IMR-90 (cell line): Measurements from ENCODE around the gene CFAP299. TPM values are rescaled to one million over a fixed set of nuclear protein-coding genes. Genes with fewer than 3 reads are reported as not detected.

Source experiments
- ATAC-seq: fragments of 200-7000 bp; cut with Tn5 transposase; 2 replicates; pipeline ENCODE4 v1.9.1; 2020; ENCODE audit warnings: low read depth, mild to moderate bottlenecking, moderate library complexity
- BruUV-seq: library from RNA; stranded (reverse); fragments of 400-500 nt; replicated peaks from 2 replicates; lab custom pipeline; 2021; lab: Mats Ljungman, UMichigan
- CTCF ChIA-PET: fragments of 300-600 bp; formaldehyde crosslinking; extraction: SDS; loops from one replicate; lab custom pipeline; 2021; ENCODE audit warnings: antibody characterized with exemption; lab: Yijun Ruan, JAX
- POLR2A ChIA-PET: fragments of 300-600 bp; sonication (Branson Sonifier 250); formaldehyde crosslinking; loops from one replicate; lab custom pipeline; 2022; ENCODE audit warnings: antibody characterized with exemption; ENCODE audit not compliant: unreplicated experiment; lab: Charles Lee
- DNase-seq: peaks from one replicate; pipeline ENCODE4 v3.0.0; 2013
- H2AFZ ChIP-seq: replicated peaks from 2 replicates; pipeline ENCODE3; 2013; ENCODE audit warnings: low read length, mild to moderate bottlenecking; ENCODE audit not compliant: poor library complexity
- H2AK5ac ChIP-seq: 2 replicates; pipeline ENCODE4 v1.6.1; 2013; ENCODE audit warnings: low read depth, low read length, inconsistent platforms
- H2AK9ac ChIP-seq: replicated peaks from 2 replicates; pipeline ENCODE3; 2013; ENCODE audit warnings: mild to moderate bottlenecking, low read depth, low read length, moderate library complexity; ENCODE audit not compliant: poor library complexity
- H2BK120ac ChIP-seq: 2 replicates; pipeline ENCODE4 v1.6.1; 2013; ENCODE audit warnings: low read depth, low read length, inconsistent platforms
- H2BK15ac ChIP-seq: 3 replicates; pipeline ENCODE4 v1.6.1; 2013; ENCODE audit warnings: low read depth, low read length, inconsistent platforms
- H2BK20ac ChIP-seq: 2 replicates; pipeline ENCODE4 v1.6.1; 2013; ENCODE audit warnings: low read depth, mild to moderate bottlenecking, inconsistent platforms, low read length, moderate library complexity
- H2BK5ac ChIP-seq: 2 replicates; pipeline ENCODE4 v1.6.1; 2013; ENCODE audit warnings: mild to moderate bottlenecking, low read depth, low read length, inconsistent platforms; ENCODE audit not compliant: poor library complexity, severe bottlenecking
- H3K14ac ChIP-seq: replicated peaks from 2 replicates; pipeline ENCODE4 v1.6.1; 2013; ENCODE audit warnings: low read depth, low read length, inconsistent platforms
- H3K18ac ChIP-seq: 2 replicates; pipeline ENCODE4 v1.6.1; 2013; ENCODE audit warnings: low read depth, low read length, control low read depth
- H3K23ac ChIP-seq: 2 replicates; pipeline ENCODE4 v1.6.1; 2013; ENCODE audit warnings: low read depth, low read length, inconsistent platforms
- H3K27ac ChIP-seq: 2 replicates; pipeline ENCODE4 v1.5.1; 2013; ENCODE audit warnings: mild to moderate bottlenecking, control low read depth, low read length; ENCODE audit not compliant: insufficient read depth
- H3K27me3 ChIP-seq: 2 replicates; pipeline ENCODE4 v1.6.1; 2013; ENCODE audit warnings: low read length; ENCODE audit not compliant: control insufficient read depth, insufficient read depth
- H3K36me3 ChIP-seq: 2 replicates; pipeline ENCODE4 v1.6.1; 2013; ENCODE audit warnings: low read length, mixed read lengths; ENCODE audit not compliant: control insufficient read depth, insufficient read depth
- H3K4ac ChIP-seq: 2 replicates; pipeline ENCODE4 v1.6.1; 2013; ENCODE audit warnings: low read depth, low read length, inconsistent platforms
- H3K4me1 ChIP-seq: 2 replicates; pipeline ENCODE4 v1.6.1; 2013; ENCODE audit warnings: low read length, mixed read lengths; ENCODE audit not compliant: control insufficient read depth, insufficient read depth
- H3K4me2 ChIP-seq: 2 replicates; pipeline ENCODE4 v1.6.1; 2013; ENCODE audit warnings: low read depth, mild to moderate bottlenecking, control low read depth, low read length, moderate library complexity
- H3K4me3 ChIP-seq: 2 replicates; pipeline ENCODE4 v1.5.1; 2013; ENCODE audit warnings: low read depth, mild to moderate bottlenecking, control low read depth, low read length, moderate library complexity; ENCODE audit not compliant: insufficient read depth
- H3K56ac ChIP-seq: 2 replicates; pipeline ENCODE4 v1.6.1; 2013; ENCODE audit warnings: low read length, inconsistent platforms; ENCODE audit not compliant: insufficient read depth; ENCODE audit errors: extremely low read depth
- H3K79me1 ChIP-seq, 2 experiments: 2 replicates each; pipeline ENCODE4 v1.6.1; 2013; ENCODE audit warnings: low read length in 2 of 2, inconsistent platforms in 1 of 2, low read depth in 1 of 2
- H3K9ac ChIP-seq: 2 replicates; pipeline ENCODE4 v1.6.1; 2013; ENCODE audit warnings: low read depth, low read length, control low read depth
- H3K9me1 ChIP-seq: 2 replicates; pipeline ENCODE4 v1.6.1; 2013; ENCODE audit warnings: low read length, inconsistent platforms; ENCODE audit not compliant: insufficient read depth
- H3K9me3 ChIP-seq: 2 replicates; pipeline ENCODE4 v1.6.1; 2013; ENCODE audit warnings: low read length; ENCODE audit not compliant: control insufficient read depth, insufficient read depth
- H4K20me1 ChIP-seq: 2 replicates; pipeline ENCODE4 v1.6.1; 2013; ENCODE audit warnings: low read length, inconsistent platforms; ENCODE audit not compliant: insufficient read depth
- H4K5ac ChIP-seq: 2 replicates; pipeline ENCODE4 v1.6.1; 2013; ENCODE audit warnings: mild to moderate bottlenecking, low read depth, low read length, control low read depth
- H4K8ac ChIP-seq, 2 experiments: 2 replicates each; pipeline ENCODE4 v1.6.1; 2013; ENCODE audit warnings: low read depth in 2 of 2, low read length in 2 of 2, control low read depth in 1 of 2, inconsistent platforms in 1 of 2
- H4K91ac ChIP-seq: 2 replicates; pipeline ENCODE4 v1.6.1; 2013; ENCODE audit warnings: low read depth, low read length, inconsistent platforms; ENCODE audit not compliant: insufficient read depth
- BHLHE40 ChIP-seq: fragments of 150-350 bp; IDR thresholded peaks from 2 replicates; pipeline ENCODE4 v1.6.1; 2016; ENCODE audit warnings: mild to moderate bottlenecking, low read depth, low read length
- CEBPB ChIP-seq: IDR thresholded peaks from 2 replicates; pipeline ENCODE4 v1.6.1; 2012; ENCODE audit warnings: low read depth, low read length, improper control_type of control experiment
- CHD1 ChIP-seq: IDR thresholded peaks from 2 replicates; pipeline ENCODE4 v1.6.1; 2012; ENCODE audit warnings: low read depth, low read length, improper control_type of control experiment
- MAFK ChIP-seq: IDR thresholded peaks from 2 replicates; pipeline ENCODE4 v1.6.1; 2012; ENCODE audit warnings: low read depth, low read length, improper control_type of control experiment
- RAD21 ChIP-seq: IDR thresholded peaks from 2 replicates; pipeline ENCODE4 v1.6.1; 2012; ENCODE audit warnings: low read length, improper control_type of control experiment
- RFX5 ChIP-seq: IDR thresholded peaks from 2 replicates; pipeline ENCODE4 v1.8.0; 2012; ENCODE audit warnings: low read depth, mild to moderate bottlenecking, low read length, moderate library complexity
- SMC3 ChIP-seq: fragments of 150-350 bp; IDR thresholded peaks from 2 replicates; pipeline ENCODE4 v1.6.1; 2016; ENCODE audit warnings: low read depth, mild to moderate bottlenecking, antibody characterized with exemption, low read length, moderate library complexity
- WGBS, 2 experiments: methylation state at CpG; one replicate each; pipeline versions ENCODE4 v1.1.5 to v1.1.7; 2013; ENCODE audit warnings: missing lambda C conversion rate in 2 of 2; ENCODE audit not compliant: insufficient read length in 1 of 2; ENCODE audit errors: extremely low coverage in 2 of 2; 5-methylcytosine and 5-hydroxymethylcytosine counted together
- dilution Hi-C: fragments of 300-500 bp; cut with HindIII; formaldehyde crosslinking; loops from one replicate; pipeline ENCODE4 v1.14.3; 2018; ENCODE audit warnings: low sequenced_read_pairs; ENCODE audit not compliant: unreplicated experiment
- in situ Hi-C: fragments of 300-500 bp; cut with MboI; formaldehyde crosslinking; loops from 3 replicates; pipeline ENCODE4 v1.14.3; 2019; ENCODE audit warnings: low sequenced_read_pairs, inconsistent platforms, mixed read lengths
- intact Hi-C: fragments of 100-400 bp; cut with micrococcal nuclease; formaldehyde crosslinking; loops from 2 replicates; pipeline ENCODE4 v1.10.0; 2022
- polyA plus RNA-seq, 3 experiments: library from polyadenylated mRNA; depleted of rRNA; stranded (reverse); fragments of >200 nt; gene quantifications; 2 replicates each; pipeline ENCODE4 v1.2.3, GENCODE V29; 2012; ENCODE audit warnings: low replicate concordance in 1 of 3
- total RNA-seq: library from RNA; depleted of rRNA; stranded (reverse); fragments of >200 nt; gene quantifications from 2 replicates; pipeline ENCODE4 v1.2.3, GENCODE V29; 2012

Gene CFAP299
- total and polyA plus RNA-seq, 2 of the 4 experiments (the other 2 are of a cell fraction): 1.0 to 1.1 TPM

DNA sequence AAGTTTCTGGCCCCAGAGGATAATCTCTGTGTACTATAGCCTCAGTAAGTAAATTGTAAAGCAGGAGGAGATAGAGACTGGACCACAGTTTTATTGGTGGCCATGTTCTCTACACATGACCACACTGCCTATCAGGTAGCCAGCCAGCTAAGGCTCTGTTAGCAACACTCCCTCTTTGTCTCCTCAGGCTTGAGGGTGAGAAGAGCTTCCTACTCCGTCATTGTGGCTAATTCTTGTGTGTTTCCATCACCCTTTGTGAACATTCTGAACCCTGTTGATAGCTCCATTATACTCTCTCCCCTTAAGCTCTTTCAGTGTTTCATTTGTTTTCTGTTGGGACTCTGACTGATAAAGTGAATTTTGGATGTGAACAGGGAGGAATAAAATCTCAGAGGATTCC lies 233.4 kb downstream of the CFAP299 start:
- in situ Hi-C loops: no loop called here
- no CpG with 5 or more reads among the region's 1 CpG for WGBS, 2 experiments
- Histone ChIP-seq H4K5ac (no peak overlapping the region), H3K9me3 (no peaks in the 10 kb centered on the region), H2AK5ac (no peak overlapping the region; the same call in 1 of the 2 replicates), H4K8ac (no peak overlapping the region), H2BK20ac (no peak overlapping the region), H3K79me1 (no peaks in the 10 kb centered on the region), H3K4me1 (no peaks in the 10 kb centered on the region), H4K91ac (no peak overlapping the region), H3K4ac (no peak overlapping the region), H3K9me1 (no peaks in the 10 kb centered on the region), H3K23ac (no peak overlapping the region), H3K4me2 (no peak overlapping the region), H2AK9ac (no peak overlapping the region), H3K27ac (no peak overlapping the region), H2AFZ (no peak overlapping the region), H3K56ac (no peak overlapping the region), H3K27me3 (no peaks in the 10 kb centered on the region), H3K14ac (0 out of 2 replicates have a peak overlapping the region, but pooled peaks have one; percentile 37), H4K20me1 (no peaks in the 10 kb centered on the region), H2BK15ac (no peak overlapping the region), H3K18ac (no peak overlapping the region), H2BK120ac (no peak overlapping the region), H3K9ac (no peak overlapping the region), H3K4me3 (no peak overlapping the region), H3K36me3 (no peaks in the 10 kb centered on the region), H2BK5ac (no peak overlapping the region)
- DNase-seq: no peak
- no TSS peak for BruUV-seq
- CTCF ChIA-PET: no interaction called here
- TF ChIP-seq RFX5 (no peak), BHLHE40 (no peak), RAD21 (no peak), MAFK (no peak), SMC3 (no peak), CHD1 (no peak), CEBPB (no peak)
- POLR2A ChIA-PET: no interaction called here
- dilution Hi-C loops: no loop called here
- intact Hi-C loops: no loop called here
- ATAC-seq: no peak
